K562 (cell line): ENCODE data around the gene FYTTD1. TPM values are rescaled to one million over a fixed set of nuclear protein-coding genes. Genes with fewer than 3 reads are reported as not detected.

Source experiments
- CBX3 ChIP-seq, 2 experiments: IDR thresholded peaks; 1 replicate in 1 of 2; 2 replicates in 1 of 2; pipeline ENCODE4 v1.6.1; 2012; ENCODE audit warnings: inconsistent platforms in 2 of 2, low read length in 2 of 2, borderline replicate concordance in 1 of 2, control low read depth in 1 of 2
- CTCF ChIP-seq, 3 experiments: IDR thresholded peaks in 2 of 3; conservative IDR thresholded peaks in 1 of 3; 2 replicates each; pipeline ENCODE4 v1.5.1; 2011 to 2012; ENCODE audit warnings: low read length in 3 of 3, mild to moderate bottlenecking in 3 of 3, control low read depth in 2 of 3, improper control_type of control experiment in 1 of 3, inconsistent platforms in 1 of 3, low read depth in 1 of 3, mixed read lengths in 1 of 3, moderate library complexity in 1 of 3; ENCODE audit not compliant: insufficient read depth in 2 of 3
- FOXM1 ChIP-seq, 2 experiments: fragments of 450-650 bp in 1 of 2; sonication (generic) in 1 of 2; formaldehyde crosslinking in 1 of 2; IDR thresholded peaks; 2 replicates each; pipeline versions ENCODE4 v1.6.1 to v1.9.0; 2017 to 2022; ENCODE audit warnings: low read depth in 2 of 2, mild to moderate bottlenecking in 2 of 2, missing genetic modification reagents in 1 of 2, moderate library complexity in 1 of 2
- FOXO4 ChIP-seq: fragments of 450-650 bp; formaldehyde crosslinking; IDR thresholded peaks from 2 replicates; pipeline ENCODE4 v1.4.0; 2020; ENCODE audit warnings: mild to moderate bottlenecking, moderate library complexity
- HDAC1 ChIP-seq, 2 experiments: fragments of 450-650 bp; IDR thresholded peaks; 2 replicates each; pipeline ENCODE4 v1.6.1; 2016 to 2017; ENCODE audit warnings: inconsistent platforms in 1 of 2, mild to moderate bottlenecking in 1 of 2, moderate library complexity in 1 of 2
- HMGN3 ChIP-seq: IDR thresholded peaks from 2 replicates; pipeline ENCODE4 v1.6.1; 2011; ENCODE audit warnings: borderline replicate concordance, low read depth, mild to moderate bottlenecking, mixed read lengths, low read length; ENCODE audit not compliant: insufficient read length; ENCODE audit errors: extremely low read depth
- RBBP5 ChIP-seq: fragments of 200-600 bp; sonication (generic); IDR thresholded peaks from 2 replicates; pipeline ENCODE4 v1.6.1; 2012; ENCODE audit warnings: borderline replicate concordance, mild to moderate bottlenecking, low read length, control low read depth, inconsistent platforms; ENCODE audit not compliant: insufficient read depth, poor library complexity, severe bottlenecking
- RERE ChIP-seq: sonication (generic); formaldehyde crosslinking; IDR thresholded peaks from 2 replicates; pipeline ENCODE4 v1.8.0; 2023; ENCODE audit warnings: missing genetic modification reagents, mild to moderate bottlenecking, borderline replicate concordance
- SMARCE1 ChIP-seq: fragments of 450-650 bp; IDR thresholded peaks from 2 replicates; pipeline ENCODE4 v1.7.1; 2016; ENCODE audit warnings: mild to moderate bottlenecking
- SP2 ChIP-seq: IDR thresholded peaks from 2 replicates; pipeline ENCODE4 v1.6.1; 2011; ENCODE audit warnings: mild to moderate bottlenecking, low read depth, low read length, moderate library complexity; ENCODE audit not compliant: poor library complexity, severe bottlenecking; ENCODE audit errors: extremely low read depth
- XRCC4 ChIP-seq: IDR thresholded peaks from one replicate; pipeline ENCODE4 v1.6.1; 2011; ENCODE audit not compliant: insufficient read depth, insufficient read length; ENCODE audit errors: extremely low read depth
- YY1 ChIP-seq, 3 experiments: IDR thresholded peaks; 2 replicates each; pipeline ENCODE4 v1.6.1; 2011; ENCODE audit warnings: low read length in 2 of 3, mild to moderate bottlenecking in 2 of 3, moderate library complexity in 2 of 3, borderline replicate concordance in 1 of 3, control low read depth in 1 of 3, low read depth in 1 of 3; ENCODE audit not compliant: insufficient read depth in 3 of 3, insufficient replicate concordance in 2 of 3, control insufficient read depth in 1 of 3, insufficient read length in 1 of 3; ENCODE audit errors: extremely low read depth in 1 of 3
- ZBTB7A ChIP-seq: IDR thresholded peaks from 2 replicates; pipeline ENCODE4 v1.6.1; 2011; ENCODE audit warnings: low read depth, mild to moderate bottlenecking, low read length, moderate library complexity, borderline replicate concordance; ENCODE audit not compliant: control insufficient read depth
- ZSCAN32 ChIP-seq: fragments of 450-650 bp; formaldehyde crosslinking; IDR thresholded peaks from 2 replicates; pipeline ENCODE4 v1.4.0; 2020; ENCODE audit warnings: mild to moderate bottlenecking, moderate library complexity
- polyA plus RNA-seq, 8 experiments: library from polyadenylated mRNA; depleted of rRNA in 4 of 8; stranded (reverse) in 5 of 8; unstranded in 3 of 8; fragments of >200 nt; fragmentation: Nextera tagmentation in 2 of 8; fragmentation: Illumina TruSeq in 1 of 8; extraction: Ambion mirVana in 2 of 8; extraction: Trizol in 1 of 8; gene quantifications; 2 replicates each; pipeline versions ENCODE4 v1.2.1 to v1.2.3, GENCODE V29; 2011 to 2014; ENCODE audit warnings: inconsistent platforms in 1 of 8, missing spikeins in 1 of 8
- total RNA-seq, 7 experiments: library from RNA; depleted of rRNA in 6 of 7; stranded (reverse); fragments of >200 nt in 6 of 7; fragmentation: Illumina TruSeq in 2 of 7; extraction: Trizol in 2 of 7; gene quantifications; 2 replicates each; pipeline versions ENCODE4 v1.2.1 to v1.2.3, GENCODE V29; 2011 to 2021; ENCODE audit warnings: low replicate concordance in 1 of 7

Gene FYTTD1
- total and polyA plus RNA-seq, 9 of the 15 experiments (the other 6 are each of a cell fraction or from before 2014, with no cell fraction given) = 35.7 to 106 (median 76.3) TPM

GRCh38 chr3:197749601-197750395 lies at the start of gene FYTTD1 (continued):
- peak; percentile 59 to 69 (median 60) for TF ChIP-seq CTCF (IDR thresholded peaks at IDR 0.05 in 2 of 3, conservative IDR thresholded peaks at IDR 0.05 in 1 of 3; ENCODE audit: insufficient read depth in 2 of 3, low read depth in 1 of 3, low read length in 3 of 3)
- TF ChIP-seq FOXO4 = no peak
- peak; percentile 72 for TF ChIP-seq SP2
- no peak for TF ChIP-seq FOXM1 (IDR thresholded peaks at IDR 0.05; ENCODE audit: low read depth)
- TF ChIP-seq FOXM1 (CRISPR knock-in tag; IDR thresholded peaks at IDR 0.05; ENCODE audit: low read depth) = no peak; the same call in 1 of the 2 replicates
- peak in 1 of 2 experiments; percentile 58; a peak in 1 of 3 replicates for TF ChIP-seq CBX3 (IDR thresholded peaks at IDR 0.05; ENCODE audit: borderline replicate concordance in 1 of 2, low read length in 2 of 2)
- TF ChIP-seq ZSCAN32 (CRISPR knock-in tag) = peak; percentile 84; the same call in 1 of the 2 replicates
- peak in 1 of 3 experiments; percentile 62 for TF ChIP-seq YY1 (IDR thresholded peaks at IDR 0.05; ENCODE audit: borderline replicate concordance in 1 of 3, control insufficient read depth in 1 of 3, extremely low read depth in 1 of 3, insufficient read depth in 3 of 3, insufficient read length in 1 of 3, insufficient replicate concordance in 2 of 3, low read depth in 1 of 3, low read length in 2 of 3)
- TF ChIP-seq RBBP5 = peak; percentile 83
- TF ChIP-seq HMGN3 = peak; percentile 47
- 0 out of 4 replicates have a peak, but pooled peaks of 1 of the 2 experiments have one; percentile 48 for TF ChIP-seq HDAC1 (IDR thresholded peaks at IDR 0.05)
- 0 out of 2 replicates have a peak, but pooled peaks have one; percentile 50 for TF ChIP-seq RERE
- no peak for TF ChIP-seq XRCC4
- peak; percentile 23; the same call in 1 of the 2 replicates for TF ChIP-seq SMARCE1
- peak; percentile 74; the same call in 1 of the 2 replicates for TF ChIP-seq ZBTB7A
